Mesenchymal stem cell (in vitro differentiated cells and primary cell): ENCODE measurements around the gene ZNF226.
"Not testable (repeated sequence)": the region's sequence is repeated elsewhere in the genome, so short reads cannot be mapped to it uniquely, and the experiment has no call there.

ENCODE experiments used
- DNase-seq: peaks from one replicate; pipeline ENCODE4 v3.0.0-alpha.2; 2013
- H2AFZ ChIP-seq: one replicate; pipeline ENCODE4 v1.6.1; 2013; ENCODE audit warnings: low read depth, mild to moderate bottlenecking, control low read depth, inconsistent platforms, low read length, moderate library complexity
- H2AK5ac ChIP-seq: 2 replicates; pipeline ENCODE4 v1.6.1; 2013; ENCODE audit warnings: low read length, moderate library complexity, mild to moderate bottlenecking, inconsistent platforms; ENCODE audit not compliant: severe bottlenecking
- H2BK120ac ChIP-seq: one replicate; pipeline ENCODE4 v1.6.1; 2013; ENCODE audit warnings: low read depth, mild to moderate bottlenecking, inconsistent platforms, low read length, moderate library complexity
- H2BK12ac ChIP-seq, 2 experiments: one replicate each; pipeline ENCODE4 v1.6.1; 2013; ENCODE audit warnings: inconsistent platforms in 2 of 2, low read length in 2 of 2, mild to moderate bottlenecking in 2 of 2, moderate library complexity in 2 of 2, control low read depth in 1 of 2
- H2BK15ac ChIP-seq: one replicate; pipeline ENCODE4 v1.6.1; 2013; ENCODE audit warnings: mild to moderate bottlenecking, low read depth, inconsistent platforms; ENCODE audit not compliant: poor library complexity, severe bottlenecking
- H2BK5ac ChIP-seq: 2 replicates; pipeline ENCODE4 v1.6.1; 2013; ENCODE audit warnings: low read depth, mild to moderate bottlenecking, low read length, control low read depth, inconsistent platforms; ENCODE audit not compliant: poor library complexity, severe bottlenecking
- H3K14ac ChIP-seq, 2 experiments: one replicate each; pipeline ENCODE4 v1.6.1; 2013; ENCODE audit warnings: inconsistent platforms in 2 of 2, low read length in 2 of 2, control low read depth in 1 of 2, mild to moderate bottlenecking in 1 of 2, moderate library complexity in 1 of 2
- H3K18ac ChIP-seq, 2 experiments: one replicate each; pipeline ENCODE4 v1.6.1; 2013; ENCODE audit warnings: inconsistent platforms in 2 of 2, low read length in 2 of 2, control low read depth in 1 of 2, low read depth in 1 of 2, mild to moderate bottlenecking in 1 of 2
- H3K23ac ChIP-seq, 2 experiments: one replicate each; pipeline ENCODE4 v1.6.1; 2013; ENCODE audit warnings: inconsistent platforms in 2 of 2, low read length in 2 of 2, mild to moderate bottlenecking in 2 of 2, moderate library complexity in 2 of 2, control low read depth in 1 of 2
- H3K27ac ChIP-seq: 2 replicates; pipeline ENCODE4 v1.5.1; 2013; ENCODE audit warnings: mild to moderate bottlenecking, moderate library complexity, low read length, control low read depth, inconsistent platforms; ENCODE audit not compliant: poor library complexity, severe bottlenecking
- H3K27me3 ChIP-seq, 2 experiments: 2 replicates each; pipeline versions ENCODE4 v1.6.1 to v1.7.0; 2013; ENCODE audit warnings: low read length in 2 of 2, mild to moderate bottlenecking in 2 of 2, moderate library complexity in 2 of 2, control low read depth in 1 of 2, inconsistent platforms in 1 of 2; ENCODE audit not compliant: control insufficient read depth in 1 of 2, insufficient read depth in 1 of 2
- H3K36me3 ChIP-seq, 2 experiments: 2 replicates each; pipeline versions ENCODE4 v1.6.1 to v1.7.0; 2013; ENCODE audit warnings: low read length in 2 of 2, control low read depth in 1 of 2, inconsistent platforms in 1 of 2, low read depth in 1 of 2, mild to moderate bottlenecking in 1 of 2; ENCODE audit not compliant: insufficient read depth in 2 of 2, control insufficient read depth in 1 of 2
- H3K4ac ChIP-seq, 2 experiments: one replicate each; pipeline ENCODE4 v1.6.1; 2013; ENCODE audit warnings: inconsistent platforms in 2 of 2, low read length in 2 of 2, mild to moderate bottlenecking in 2 of 2, moderate library complexity in 2 of 2, control low read depth in 1 of 2, low read depth in 1 of 2
- H3K4me1 ChIP-seq: 2 replicates; pipeline ENCODE4 v1.6.1; 2013; ENCODE audit warnings: low read depth, low read length, control low read depth; ENCODE audit not compliant: control insufficient read depth, insufficient read depth
- H3K4me2 ChIP-seq: 2 replicates; pipeline ENCODE4 v1.6.1; 2013; ENCODE audit warnings: low read length, mild to moderate bottlenecking, inconsistent platforms; ENCODE audit not compliant: poor library complexity, severe bottlenecking
- H3K4me3 ChIP-seq, 2 experiments: 2 replicates each; pipeline versions ENCODE4 v1.5.1 to v1.7.0; 2013; ENCODE audit warnings: low read length in 2 of 2, mild to moderate bottlenecking in 2 of 2, control low read depth in 1 of 2, low read depth in 1 of 2; ENCODE audit not compliant: insufficient read depth in 1 of 2
- H3K79me1 ChIP-seq: replicated peaks from 2 replicates; pipeline ENCODE4 v1.6.1; 2013; ENCODE audit warnings: mild to moderate bottlenecking, control low read depth, low read length, inconsistent platforms; ENCODE audit not compliant: poor library complexity, severe bottlenecking
- H3K9ac ChIP-seq: 2 replicates; pipeline ENCODE4 v1.7.0; 2013; ENCODE audit warnings: mild to moderate bottlenecking, low read length, moderate library complexity
- H3K9me3 ChIP-seq: 2 replicates; pipeline ENCODE4 v1.7.0; 2013; ENCODE audit warnings: mild to moderate bottlenecking, low read length; ENCODE audit not compliant: control insufficient read depth
- H4K8ac ChIP-seq: one replicate; pipeline ENCODE4 v1.6.1; 2013; ENCODE audit warnings: inconsistent platforms, mild to moderate bottlenecking, low read length, moderate library complexity
- H4K91ac ChIP-seq: one replicate; pipeline ENCODE4 v1.6.1; 2013; ENCODE audit warnings: mild to moderate bottlenecking, low read length, inconsistent platforms
- WGBS: methylation state at CpG from one replicate; pipeline ENCODE4 v1.1.7; 2013; ENCODE audit warnings: mixed read lengths; 5-methylcytosine and 5-hydroxymethylcytosine counted together

ZNF226 gene

GRCh38 chr19:44203877-44204276 lies 39.0 kb downstream of the ZNF226 start:
- H2AK5ac ChIP-seq, H3K36me3 ChIP-seq, H3K23ac ChIP-seq, H3K18ac ChIP-seq, H3K4me2 ChIP-seq, H3K4ac ChIP-seq, H3K4me1 ChIP-seq, H2AFZ ChIP-seq, H3K9ac ChIP-seq, H2BK120ac ChIP-seq, H3K14ac ChIP-seq, H2BK12ac ChIP-seq, H2BK15ac ChIP-seq, DNase-seq, H3K79me1 ChIP-seq, H2BK5ac ChIP-seq, H3K27me3 ChIP-seq, H3K4me3 ChIP-seq, H4K91ac ChIP-seq, H4K8ac ChIP-seq, H3K27ac ChIP-seq: not testable (repeated sequence)
- peaks cover 15% of the 10 kb centered on the region for H3K9me3 ChIP-seq
- WGBS = 94% methylated on average over 31 of the region's 31 CpGs

- H2BK120ac ChIP-seq = no peak overlapping the region
- H4K91ac ChIP-seq = no peak overlapping the region
- no peak overlapping the region for H3K14ac ChIP-seq
- DNase-seq = no peak
- no peaks in the 10 kb centered on the region for H3K36me3 ChIP-seq
- no peak overlapping the region for H4K8ac ChIP-seq
- no peak overlapping the region for H3K9ac ChIP-seq
- no peak overlapping the region for H2BK12ac ChIP-seq
- no peak overlapping the region for H3K23ac ChIP-seq
- WGBS = no CpG with 5 or more reads among the region's 2 CpGs
- H3K4ac ChIP-seq = no peak overlapping the region
- no peak overlapping the region for H2AFZ ChIP-seq
- H3K18ac ChIP-seq = no peak overlapping the region
- no peak overlapping the region for H2BK5ac ChIP-seq
- H3K79me1 ChIP-seq = peaks cover 4% of the 10 kb centered on the region
- H3K4me2 ChIP-seq = no peak overlapping the region
- H3K9me3 ChIP-seq = peaks cover 15% of the 10 kb centered on the region
- H3K4me3 ChIP-seq = no peak overlapping the region
- no peaks in the 10 kb centered on the region for H3K4me1 ChIP-seq
- H3K27ac ChIP-seq = no peak overlapping the region
- no peak overlapping the region for H2AK5ac ChIP-seq
- H2BK15ac ChIP-seq = no peak overlapping the region
- H3K27me3 ChIP-seq = no peaks in the 10 kb centered on the region
Measured at GRCh38 chr19:44204772-44205171, 39.9 kb downstream of the ZNF226 start.

GRCh38 chr19:44207126-44207803 lies 42.4 kb downstream of the ZNF226 start:
- Histone ChIP-seq H2BK120ac (no peak overlapping the region), H4K91ac (peak overlapping the region; percentile 67), H2BK5ac (no peak overlapping the region), H2AFZ (peak overlapping the region; percentile 16), H3K18ac (peak overlapping the region; percentile 79 to 99), H2AK5ac (no peak overlapping the region), H3K9me3 (peaks cover 15% of the 10 kb centered on the region), H3K4ac (peak overlapping the region in 1 of 2 experiments; percentile 42), H2BK12ac (no peak overlapping the region), H3K4me3 (peak overlapping the region; percentile 84 to 98), H3K9ac (peak overlapping the region; percentile 98), H4K8ac (peak overlapping the region; percentile 96), H3K36me3 (no peaks in the 10 kb centered on the region), H3K79me1 (peaks cover 4% of the 10 kb centered on the region), H3K27ac (peak overlapping the region; percentile 90), H3K14ac (peak overlapping the region in 1 of 2 experiments; percentile 5), H3K27me3 (no peaks in the 10 kb centered on the region), H3K23ac (no peak overlapping the region), H2BK15ac (no peak overlapping the region), H3K4me2 (peak overlapping the region; percentile 78), H3K4me1 (no peaks in the 10 kb centered on the region)
- DNase-seq = peak; percentile 94
- 7% methylated on average over 20 of the region's 26 CpGs for WGBS

GRCh38 chr19:44212250-44212865 lies 47.5 kb downstream of the ZNF226 start, which contains the start of gene ZNF227:
TSS of gene ZNF227 (plus strand) at chr19:44212532. CDS start at chr19:44217793, 5,261 bp downstream.
- Histone ChIP-seq H3K4me2 (peak within 1 kb of the TSS; percentile 79), H2AFZ (peak within 1 kb of the TSS; percentile 89), H2BK120ac (no peak within 1 kb of the TSS), H2BK12ac (no peak within 1 kb of the TSS), H3K36me3 (peaks cover 10 to 24% of the 10 kb centered on the region in 2 experiments), H3K79me1 (peaks cover 13% of the 10 kb centered on the region), H2BK5ac (no peak within 1 kb of the TSS), H3K23ac (peak within 1 kb of the TSS in 1 of 2 experiments; percentile 77), H3K4me1 (no peaks in the 10 kb centered on the region), H3K14ac (no peak within 1 kb of the TSS), H3K27me3 (no peaks in the 10 kb centered on the region), H2BK15ac (peak within 1 kb of the TSS; percentile 77), H4K91ac (no peak within 1 kb of the TSS), H3K18ac (peak within 1 kb of the TSS; percentile 86 to 93), H2AK5ac (no peak within 1 kb of the TSS), H4K8ac (peak within 1 kb of the TSS; percentile 95), H3K9ac (peak within 1 kb of the TSS; percentile 93), H3K4me3 (peak within 1 kb of the TSS; percentile 94 to 95), H3K4ac (peak within 1 kb of the TSS in 1 of 2 experiments; percentile 39), H3K27ac (peak within 1 kb of the TSS; percentile 82), H3K9me3 (peaks cover 2% of the 10 kb centered on the region)
- peak; percentile 97 for DNase-seq
- under 1% methylated on average over 31 of the region's 37 CpGs for WGBS
